ENCODE data around the gene CACNA1C. TPM values are rescaled to one million over a fixed set of nuclear protein-coding genes. Genes with fewer than 3 reads are reported as not detected.

The CACNA1C gene
- polyA plus RNA-seq, 2 donors, result 2.1 to 2.5 TPM

DNA sequence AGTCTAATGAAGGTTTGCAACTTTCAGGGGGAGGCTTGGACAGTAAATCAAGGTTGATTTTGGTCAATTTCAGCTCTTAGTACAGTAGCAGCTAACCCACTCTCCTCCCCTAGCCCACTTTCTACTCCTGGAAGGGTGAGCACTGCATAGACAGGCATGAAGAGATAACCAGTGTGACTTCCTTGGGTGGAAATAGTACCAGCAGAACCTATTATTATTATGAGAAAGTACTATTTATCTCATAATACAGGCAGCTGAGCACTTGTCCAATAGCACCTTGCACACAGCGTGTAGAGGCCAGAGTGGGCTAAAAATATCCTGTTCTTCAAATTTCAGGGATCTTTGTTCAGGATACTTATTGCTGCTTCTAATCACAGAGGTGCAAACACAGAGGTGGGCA lies 645.8 kb downstream of the CACNA1C start:
- H3K27ac ChIP-seq (ENCODE audit: low read depth in 2 of 2, low read length in 1 of 2), result no peak overlapping the region
- H3K36me3 ChIP-seq (ENCODE audit: control insufficient read depth in 2 of 2, insufficient read depth in 2 of 2, low read length in 1 of 2), result no peaks in the 10 kb centered on the region
- H3K9me3 ChIP-seq (ENCODE audit: control insufficient read depth in 2 of 2, insufficient read depth in 1 of 2, low read depth in 1 of 2, low read length in 1 of 2), result no peaks in the 10 kb centered on the region
- no peaks in the 10 kb centered on the region for H3K27me3 ChIP-seq (ENCODE audit: control insufficient read depth in 1 of 2, insufficient read depth in 2 of 2, low read length in 2 of 2)
- H3K4me3 ChIP-seq (ENCODE audit: low read depth in 1 of 2, low read length in 2 of 2), result no peak overlapping the region
- WGBS, 2 donors, result 74 to 76% methylated on average over 1 of the region's 1 CpG
- no peaks in the 10 kb centered on the region for H3K4me1 ChIP-seq (ENCODE audit: control insufficient read depth in 2 of 2, insufficient read depth in 2 of 2, low read length in 1 of 2)

DNA sequence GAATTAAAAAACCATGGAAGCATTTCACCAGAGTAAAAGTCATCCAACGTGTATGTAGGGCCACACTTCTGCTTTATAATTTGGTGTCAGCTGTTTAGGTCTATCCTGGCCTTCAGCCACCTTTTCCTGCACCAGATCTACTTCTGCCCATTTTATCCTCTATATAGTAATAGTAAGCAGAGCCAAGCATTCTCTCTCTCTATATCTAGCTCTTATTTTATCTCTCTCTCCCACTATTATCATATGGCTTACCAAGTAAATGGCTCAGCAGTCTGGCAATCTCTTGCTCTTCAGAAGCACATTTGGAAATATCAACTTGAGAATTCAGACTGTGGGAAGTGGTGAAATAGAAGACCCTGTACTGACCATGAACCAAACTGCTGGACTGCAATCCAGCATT lies 657.9 kb downstream of the CACNA1C start:
- 16 to 17% methylated on average over 1 of the region's 1 CpG for WGBS, 2 donors
- no peak overlapping the region for H3K27ac ChIP-seq (ENCODE audit: low read depth in 2 of 2, low read length in 1 of 2)

DNA sequence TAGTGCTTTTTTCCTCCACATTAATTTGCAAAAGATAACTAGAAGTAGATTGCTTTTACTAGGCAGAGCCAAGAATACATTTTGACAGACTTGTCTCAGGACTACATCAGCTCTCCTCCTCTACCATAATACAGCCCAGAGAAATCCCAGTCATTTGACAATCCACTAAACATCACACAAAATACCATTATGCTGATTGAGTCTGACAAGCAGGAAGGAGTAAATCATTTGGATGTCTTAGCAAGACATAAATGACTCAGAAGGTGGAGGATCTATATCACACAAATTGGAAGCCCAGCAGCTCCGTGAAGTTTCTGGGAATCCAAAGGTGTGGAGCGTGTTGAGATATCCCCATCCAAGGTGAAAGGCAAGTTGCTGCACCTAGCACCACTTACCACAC lies 666.6 kb downstream of the CACNA1C start:
- no peak overlapping the region for H3K4me3 ChIP-seq (ENCODE audit: low read depth in 1 of 2, low read length in 2 of 2)
- no peaks in the 10 kb centered on the region for H3K36me3 ChIP-seq (ENCODE audit: control insufficient read depth in 2 of 2, insufficient read depth in 2 of 2, low read length in 1 of 2)
- H3K27ac ChIP-seq (ENCODE audit: low read depth in 2 of 2, low read length in 1 of 2), result no peak overlapping the region
- H3K9me3 ChIP-seq (ENCODE audit: control insufficient read depth in 2 of 2, insufficient read depth in 1 of 2, low read depth in 1 of 2, low read length in 1 of 2), result no peaks in the 10 kb centered on the region
- H3K4me1 ChIP-seq (ENCODE audit: control insufficient read depth in 2 of 2, insufficient read depth in 2 of 2, low read length in 1 of 2), result no peaks in the 10 kb centered on the region
- 55 to 73% methylated on average over 2 of the region's 2 CpGs for WGBS, 2 donors
- H3K27me3 ChIP-seq (ENCODE audit: control insufficient read depth in 1 of 2, insufficient read depth in 2 of 2, low read length in 2 of 2), result no peaks in the 10 kb centered on the region

More for the DNA sequence above, 657.9 kb downstream of the CACNA1C start:
- Histone ChIP-seq H3K4me1 (ENCODE audit: control insufficient read depth in 2 of 2, insufficient read depth in 2 of 2, low read length in 1 of 2) (no peaks in the 10 kb centered on the region), H3K9me3 (ENCODE audit: control insufficient read depth in 2 of 2, insufficient read depth in 1 of 2, low read depth in 1 of 2, low read length in 1 of 2) (no peaks in the 10 kb centered on the region), H3K27me3 (ENCODE audit: control insufficient read depth in 1 of 2, insufficient read depth in 2 of 2, low read length in 2 of 2) (no peaks in the 10 kb centered on the region), H3K4me3 (ENCODE audit: low read depth in 1 of 2, low read length in 2 of 2) (no peak overlapping the region), H3K36me3 (ENCODE audit: control insufficient read depth in 2 of 2, insufficient read depth in 2 of 2, low read length in 1 of 2) (no peaks in the 10 kb centered on the region)

DNA sequence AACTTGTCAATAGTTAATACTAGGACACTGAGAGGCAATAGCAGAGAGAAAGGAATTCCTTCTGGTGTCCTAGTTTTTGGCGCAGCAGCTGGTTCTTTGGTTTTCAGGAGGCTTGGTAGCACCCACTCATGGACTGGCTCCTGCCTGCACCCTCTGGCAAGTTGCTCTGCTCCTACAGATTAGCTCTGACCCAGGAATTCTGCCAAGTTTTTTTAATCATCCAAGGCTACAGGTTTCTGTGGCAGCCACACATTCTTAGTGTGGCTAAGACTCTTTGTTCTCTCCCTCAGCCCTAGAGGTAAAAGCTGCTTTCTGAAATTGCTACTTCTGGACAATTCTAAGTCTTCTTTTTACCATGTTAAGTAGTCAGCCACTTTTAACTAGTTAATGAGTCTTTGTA lies 670.0 kb downstream of the CACNA1C start:
- 63 to 88% methylated on average over 1 of the region's 1 CpG for WGBS, 2 donors
- no peaks in the 10 kb centered on the region for H3K4me1 ChIP-seq (ENCODE audit: control insufficient read depth in 2 of 2, insufficient read depth in 2 of 2, low read length in 1 of 2)

DNA sequence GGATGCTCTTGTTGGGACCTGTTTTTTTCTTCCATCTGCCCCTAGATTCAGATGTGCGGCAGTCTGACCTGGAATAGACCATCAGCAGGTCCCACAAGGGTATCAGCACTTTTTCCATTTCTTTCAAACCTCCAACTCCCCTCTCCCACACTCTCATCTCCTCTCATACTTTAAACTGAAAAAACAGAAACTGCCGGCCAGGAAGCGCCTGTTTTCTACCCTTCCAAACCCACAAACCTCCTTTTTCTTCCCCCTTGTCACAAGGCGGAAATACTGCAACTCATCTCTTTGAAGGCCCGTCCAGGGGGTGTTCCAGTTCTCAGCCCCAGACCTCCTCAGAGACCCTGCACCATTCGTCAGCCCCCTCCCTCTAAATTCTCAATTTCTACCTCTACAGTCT lies 679.5 kb downstream of the CACNA1C start:
- H3K27me3 ChIP-seq (ENCODE audit: control insufficient read depth in 1 of 2, insufficient read depth in 2 of 2, low read length in 2 of 2), result peaks cover 2 to 3% of the 10 kb centered on the region in 2 donors

More for the DNA sequence above, 670.0 kb downstream of the CACNA1C start:
- no peaks in the 10 kb centered on the region for H3K36me3 ChIP-seq (ENCODE audit: control insufficient read depth in 2 of 2, insufficient read depth in 2 of 2, low read length in 1 of 2)
- H3K27me3 ChIP-seq (ENCODE audit: control insufficient read depth in 1 of 2, insufficient read depth in 2 of 2, low read length in 2 of 2), result no peaks in the 10 kb centered on the region
- H3K4me3 ChIP-seq (ENCODE audit: low read depth in 1 of 2, low read length in 2 of 2), result no peak overlapping the region
- no peak overlapping the region for H3K27ac ChIP-seq (ENCODE audit: low read depth in 2 of 2, low read length in 1 of 2)
- H3K9me3 ChIP-seq (ENCODE audit: control insufficient read depth in 2 of 2, insufficient read depth in 1 of 2, low read depth in 1 of 2, low read length in 1 of 2), result no peaks in the 10 kb centered on the region

DNA sequence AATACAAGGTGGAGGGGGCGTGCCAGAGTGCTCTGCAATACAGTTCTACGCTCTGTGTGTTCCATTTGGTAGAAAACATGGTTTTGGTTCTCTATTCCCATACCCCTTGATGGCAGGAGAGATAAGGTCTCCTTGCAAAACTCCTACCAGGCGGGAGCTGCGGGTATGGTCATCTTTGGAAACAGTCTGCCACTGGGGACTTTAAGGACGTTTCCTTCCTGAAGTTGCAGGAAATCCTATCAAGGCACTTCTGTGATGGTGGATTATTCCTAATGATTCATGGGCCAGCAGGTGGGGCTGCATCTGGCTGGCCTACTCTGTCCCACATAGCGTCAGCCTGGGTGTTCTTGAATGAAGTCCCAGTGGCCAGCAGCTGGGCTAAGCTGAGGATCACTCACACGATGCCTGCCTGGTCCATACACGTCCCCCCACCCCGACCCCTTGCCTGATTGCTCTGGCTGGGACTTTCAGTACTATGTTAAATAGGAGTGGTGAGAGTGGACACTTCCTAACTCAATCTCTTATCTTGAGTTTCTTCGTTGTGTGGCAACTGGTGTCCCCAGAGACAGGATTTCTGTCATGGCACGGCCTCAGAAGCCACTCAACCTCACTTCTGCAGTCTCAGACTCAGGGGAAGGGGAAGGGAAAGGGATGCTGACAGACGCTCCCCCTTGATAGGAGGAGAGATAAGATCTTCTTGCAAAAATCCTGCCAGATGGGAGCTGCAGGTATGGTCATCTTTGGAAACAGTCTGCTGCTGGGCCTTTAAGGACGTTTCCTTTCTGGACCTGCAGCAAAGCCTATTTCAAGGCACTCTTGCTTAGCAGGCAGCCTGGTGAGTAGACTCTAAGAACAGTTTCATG lies 680.9 kb downstream of the CACNA1C start:
- Histone ChIP-seq H3K27me3 (ENCODE audit: control insufficient read depth in 1 of 2, insufficient read depth in 2 of 2, low read length in 2 of 2) (peaks cover 2 to 3% of the 10 kb centered on the region in 2 donors), H3K9me3 (ENCODE audit: control insufficient read depth in 2 of 2, insufficient read depth in 1 of 2, low read depth in 1 of 2, low read length in 1 of 2) (no peaks in the 10 kb centered on the region), H3K4me1 (ENCODE audit: control insufficient read depth in 2 of 2, insufficient read depth in 2 of 2, low read length in 1 of 2) (no peaks in the 10 kb centered on the region)

More for the DNA sequence above, 679.5 kb downstream of the CACNA1C start:
- WGBS, 2 donors, result 45 to 60% methylated on average over 6 of the region's 6 CpGs
- Histone ChIP-seq H3K4me1 (ENCODE audit: control insufficient read depth in 2 of 2, insufficient read depth in 2 of 2, low read length in 1 of 2) (no peaks in the 10 kb centered on the region), H3K36me3 (ENCODE audit: control insufficient read depth in 2 of 2, insufficient read depth in 2 of 2, low read length in 1 of 2) (no peaks in the 10 kb centered on the region), H3K4me3 (ENCODE audit: low read depth in 1 of 2, low read length in 2 of 2) (no peak overlapping the region), H3K9me3 (ENCODE audit: control insufficient read depth in 2 of 2, insufficient read depth in 1 of 2, low read depth in 1 of 2, low read length in 1 of 2) (no peaks in the 10 kb centered on the region), H3K27ac (ENCODE audit: low read depth in 2 of 2, low read length in 1 of 2) (no peak overlapping the region)

DNA sequence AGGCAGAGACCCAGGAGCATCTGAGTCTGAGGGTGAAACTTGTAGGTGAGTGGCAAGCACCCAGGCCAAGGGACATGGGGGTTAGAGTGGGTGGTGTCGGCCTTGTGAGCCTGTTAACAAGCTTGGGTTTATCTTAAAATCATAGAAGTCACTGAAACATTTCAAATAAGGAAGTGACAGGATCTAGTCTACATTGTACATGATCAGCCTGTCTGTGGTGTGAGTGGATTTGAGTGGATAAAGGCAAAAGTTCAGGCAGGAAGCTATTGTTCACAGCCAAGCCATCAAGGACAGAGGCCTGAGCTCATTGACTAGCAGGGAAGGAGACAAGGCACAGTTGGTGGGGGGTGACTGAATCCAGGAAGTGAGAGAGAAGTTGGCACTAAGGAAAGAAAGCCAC lies 682.6 kb downstream of the CACNA1C start:
- WGBS, 2 donors, result 64 to 67% methylated on average over 1 of the region's 1 CpG

More for the DNA sequence above, 680.9 kb downstream of the CACNA1C start:
- Histone ChIP-seq H3K4me3 (ENCODE audit: low read depth in 1 of 2, low read length in 2 of 2) (no peak overlapping the region), H3K27ac (ENCODE audit: low read depth in 2 of 2, low read length in 1 of 2) (no peak overlapping the region), H3K36me3 (ENCODE audit: control insufficient read depth in 2 of 2, insufficient read depth in 2 of 2, low read length in 1 of 2) (no peaks in the 10 kb centered on the region)
- WGBS, 2 donors, result 50 to 57% methylated on average over 13 of the region's 13 CpGs

DNA sequence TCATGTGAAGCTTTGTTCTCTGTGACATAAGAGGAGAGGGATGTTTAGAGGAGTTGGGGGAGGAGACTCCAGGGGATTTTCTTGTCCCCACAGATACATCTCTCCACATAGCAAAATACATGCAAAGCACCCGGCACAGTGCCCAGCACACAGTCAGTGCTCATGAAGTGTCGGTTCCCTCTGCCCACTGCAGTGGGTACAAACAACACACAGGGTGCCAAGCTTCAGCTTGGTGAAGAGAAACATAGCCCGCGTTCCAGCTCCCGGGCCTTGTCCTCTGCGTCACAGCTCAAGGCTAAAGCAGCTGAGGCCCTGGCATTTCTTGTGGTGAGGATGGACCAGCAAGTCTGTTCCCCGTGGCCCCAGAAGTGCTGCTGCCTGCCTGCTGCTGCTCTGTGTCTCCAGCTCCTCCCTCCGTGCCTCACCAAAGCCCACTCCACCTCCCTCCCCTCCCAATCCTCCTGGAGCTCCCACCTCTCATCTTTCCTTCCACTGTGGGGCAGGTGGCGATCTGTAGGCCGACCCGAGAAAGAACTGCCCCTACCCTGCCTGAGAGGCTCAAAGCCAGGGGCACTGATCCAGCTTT lies 685.0 kb downstream of the CACNA1C start:
- no peak overlapping the region for H3K27ac ChIP-seq (ENCODE audit: low read depth in 2 of 2, low read length in 1 of 2)
- 67 to 70% methylated on average over 11 of the region's 11 CpGs for WGBS, 2 donors
- no peaks in the 10 kb centered on the region for H3K4me1 ChIP-seq (ENCODE audit: control insufficient read depth in 2 of 2, insufficient read depth in 2 of 2, low read length in 1 of 2)
- no peaks in the 10 kb centered on the region for H3K9me3 ChIP-seq (ENCODE audit: control insufficient read depth in 2 of 2, insufficient read depth in 1 of 2, low read depth in 1 of 2, low read length in 1 of 2)
- peaks cover 0 to 1% of the 10 kb centered on the region in 2 donors for H3K27me3 ChIP-seq (ENCODE audit: control insufficient read depth in 1 of 2, insufficient read depth in 2 of 2, low read length in 2 of 2)
- no peak overlapping the region for H3K4me3 ChIP-seq (ENCODE audit: low read depth in 1 of 2, low read length in 2 of 2)
- no peaks in the 10 kb centered on the region for H3K36me3 ChIP-seq (ENCODE audit: control insufficient read depth in 2 of 2, insufficient read depth in 2 of 2, low read length in 1 of 2)

More for the DNA sequence above, 682.6 kb downstream of the CACNA1C start:
- Histone ChIP-seq H3K9me3 (ENCODE audit: control insufficient read depth in 2 of 2, insufficient read depth in 1 of 2, low read depth in 1 of 2, low read length in 1 of 2) (no peaks in the 10 kb centered on the region), H3K27me3 (ENCODE audit: control insufficient read depth in 1 of 2, insufficient read depth in 2 of 2, low read length in 2 of 2) (peaks cover 2 to 3% of the 10 kb centered on the region in 2 donors), H3K27ac (ENCODE audit: low read depth in 2 of 2, low read length in 1 of 2) (no peak overlapping the region), H3K36me3 (ENCODE audit: control insufficient read depth in 2 of 2, insufficient read depth in 2 of 2, low read length in 1 of 2) (no peaks in the 10 kb centered on the region), H3K4me1 (ENCODE audit: control insufficient read depth in 2 of 2, insufficient read depth in 2 of 2, low read length in 1 of 2) (no peaks in the 10 kb centered on the region), H3K4me3 (ENCODE audit: low read depth in 1 of 2, low read length in 2 of 2) (no peak overlapping the region)

DNA sequence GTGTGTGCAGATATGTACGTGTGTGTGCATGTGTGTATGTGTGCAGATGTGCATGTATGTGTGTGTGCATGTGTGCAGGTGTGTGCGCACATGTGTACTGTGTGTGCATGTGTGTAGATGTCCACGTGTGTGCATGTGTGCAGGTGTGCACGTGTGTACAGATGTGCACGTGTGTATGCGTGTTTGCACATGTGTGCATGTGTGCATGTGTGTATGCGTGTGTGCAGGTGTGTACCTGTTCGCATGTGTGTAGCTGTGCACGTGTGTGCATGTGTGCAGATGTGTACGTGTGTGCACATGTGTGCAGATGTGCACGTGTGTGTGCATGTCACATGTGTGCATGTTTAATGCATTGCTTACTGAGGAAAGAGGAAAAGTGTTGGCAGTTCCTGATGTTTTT lies 686.3 kb downstream of the CACNA1C start:
- 80 to 81% methylated on average over 11 of the region's 11 CpGs for WGBS, 2 donors
- no peaks in the 10 kb centered on the region for H3K36me3 ChIP-seq (ENCODE audit: control insufficient read depth in 2 of 2, insufficient read depth in 2 of 2, low read length in 1 of 2)
- H3K4me1 ChIP-seq (ENCODE audit: control insufficient read depth in 2 of 2, insufficient read depth in 2 of 2, low read length in 1 of 2), result no peaks in the 10 kb centered on the region
- H3K9me3 ChIP-seq (ENCODE audit: control insufficient read depth in 2 of 2, insufficient read depth in 1 of 2, low read depth in 1 of 2, low read length in 1 of 2), result no peaks in the 10 kb centered on the region
- H3K27ac ChIP-seq (ENCODE audit: low read depth in 2 of 2, low read length in 1 of 2), result no peak overlapping the region
- no peak overlapping the region for H3K4me3 ChIP-seq (ENCODE audit: low read depth in 1 of 2, low read length in 2 of 2)
- H3K27me3 ChIP-seq (ENCODE audit: control insufficient read depth in 1 of 2, insufficient read depth in 2 of 2, low read length in 2 of 2), result no peaks in the 10 kb centered on the region

Data from esophagus (tissue), 2 donors.